GM12874 (cell line): ENCODE data around the gene ARHGEF3.

ENCODE experiments used
- CTCF ChIP-seq: IDR thresholded peaks from 2 replicates; pipeline ENCODE4 v1.5.1; 2011; ENCODE audit warnings: low read depth, mild to moderate bottlenecking, control low read depth, low read length, moderate library complexity; ENCODE audit not compliant: insufficient read depth

Gene ARHGEF3

GRCh38 chr3:56800130-56800831, 1.5 kb downstream of the ARHGEF3 start:
- TF ChIP-seq CTCF = no peak

- TF ChIP-seq CTCF = peak; percentile 33; the same call in 1 of the 2 replicates
Measured at GRCh38 chr3:56799251-56799882, 2.4 kb downstream of the ARHGEF3 start.

GRCh38 chr3:56796996-56797395, 4.8 kb downstream of the ARHGEF3 start:
- TF ChIP-seq CTCF = no peak

DNA sequence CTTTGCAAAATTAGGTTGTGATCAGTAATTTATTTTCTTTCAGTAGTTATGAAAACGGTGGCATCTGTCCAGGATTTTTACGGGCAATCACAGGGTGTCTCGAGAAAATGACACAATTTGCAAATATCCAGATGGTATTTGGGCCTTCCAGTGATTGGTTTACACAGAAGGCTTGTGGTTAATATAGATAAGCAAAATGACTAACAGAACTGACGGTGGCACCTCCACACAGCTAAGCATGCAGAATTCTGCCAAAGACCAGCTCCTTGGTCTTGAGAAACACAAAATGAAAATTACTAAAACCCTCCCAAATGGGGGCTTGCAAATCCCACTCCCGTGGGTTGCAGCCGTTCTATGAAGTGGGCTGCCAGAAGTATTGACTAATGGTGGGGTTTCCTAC, 5.5 kb downstream of the ARHGEF3 start:
- no peak for TF ChIP-seq CTCF

- TF ChIP-seq CTCF = no peak
Measured at GRCh38 chr3:56795829-56796185, 5.9 kb downstream of the ARHGEF3 start.

- no peak for TF ChIP-seq CTCF
Measured at GRCh38 chr3:56795097-56795828, 6.5 kb downstream of the ARHGEF3 start.

GRCh38 chr3:56792193-56792592, 9.6 kb downstream of the ARHGEF3 start:
- TF ChIP-seq CTCF = no peak
